ENCODE results near the gene METTL1.
"Not testable (repeated sequence)": the region's sequence is repeated elsewhere in the genome, so short reads cannot be mapped to it uniquely, and the experiment has no call there.

METTL1 gene

GRCh38 chr12:57724003-57724935 lies 47.6 kb downstream of the METTL1 start:
- no peak for DNase-seq (ENCODE audit: low spot score)

- DNase-seq (ENCODE audit: low spot score), result no peak
Measured at GRCh38 chr12:57723630-57723962, 48.3 kb downstream of the METTL1 start.

GRCh38 chr12:57722716-57723629 lies 48.9 kb downstream of the METTL1 start:
- no peak for DNase-seq (ENCODE audit: low spot score)

- not testable (repeated sequence) for DNase-seq (ENCODE audit: low spot score)
Measured at GRCh38 chr12:57721846-57722608, 49.9 kb downstream of the METTL1 start.

- no peak for DNase-seq (ENCODE audit: low spot score)
Measured at GRCh38 chr12:57720606-57721595, 51.0 kb downstream of the METTL1 start.

DNA sequence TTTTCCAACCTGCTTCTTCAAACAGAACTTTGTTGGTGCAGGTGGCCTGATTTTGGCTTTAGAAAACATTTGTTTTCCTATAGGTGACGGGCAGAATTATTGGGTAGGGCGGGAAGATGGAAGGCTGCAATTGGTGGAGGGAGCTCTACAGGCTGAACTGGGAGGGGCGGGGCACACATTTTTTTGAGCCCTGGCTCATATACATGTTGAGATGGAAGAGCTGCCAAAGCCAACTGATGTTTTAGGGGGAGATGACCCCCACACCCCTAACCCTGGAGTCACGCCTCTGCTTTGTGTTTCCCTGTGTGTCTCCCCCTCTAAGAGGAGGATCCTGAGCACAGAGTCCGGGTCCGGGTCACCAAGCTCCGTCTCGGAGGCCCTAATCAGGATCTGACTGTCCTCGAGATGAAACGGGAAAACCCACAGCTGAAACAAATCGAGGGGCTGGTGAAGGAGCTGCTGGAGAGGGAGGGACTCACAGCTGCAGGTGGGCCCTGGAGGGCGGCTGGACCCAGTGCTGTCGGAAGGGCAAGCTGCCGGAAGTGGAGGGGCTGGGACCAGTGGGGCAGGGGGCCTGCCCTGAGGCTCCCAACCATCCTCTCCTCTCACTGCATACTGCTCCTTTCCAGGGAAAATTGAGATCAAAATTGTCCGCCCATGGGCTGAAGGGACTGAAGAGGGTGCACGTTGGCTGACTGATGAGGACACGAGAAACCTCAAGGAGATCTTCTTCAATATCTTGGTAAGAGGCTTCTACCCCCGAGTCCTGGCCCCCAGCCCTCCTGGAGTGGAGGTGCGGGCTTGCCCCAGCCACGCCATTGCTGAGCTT lies 51.9 kb downstream of the METTL1 start:
- no peak for DNase-seq (ENCODE audit: low spot score)

DNA sequence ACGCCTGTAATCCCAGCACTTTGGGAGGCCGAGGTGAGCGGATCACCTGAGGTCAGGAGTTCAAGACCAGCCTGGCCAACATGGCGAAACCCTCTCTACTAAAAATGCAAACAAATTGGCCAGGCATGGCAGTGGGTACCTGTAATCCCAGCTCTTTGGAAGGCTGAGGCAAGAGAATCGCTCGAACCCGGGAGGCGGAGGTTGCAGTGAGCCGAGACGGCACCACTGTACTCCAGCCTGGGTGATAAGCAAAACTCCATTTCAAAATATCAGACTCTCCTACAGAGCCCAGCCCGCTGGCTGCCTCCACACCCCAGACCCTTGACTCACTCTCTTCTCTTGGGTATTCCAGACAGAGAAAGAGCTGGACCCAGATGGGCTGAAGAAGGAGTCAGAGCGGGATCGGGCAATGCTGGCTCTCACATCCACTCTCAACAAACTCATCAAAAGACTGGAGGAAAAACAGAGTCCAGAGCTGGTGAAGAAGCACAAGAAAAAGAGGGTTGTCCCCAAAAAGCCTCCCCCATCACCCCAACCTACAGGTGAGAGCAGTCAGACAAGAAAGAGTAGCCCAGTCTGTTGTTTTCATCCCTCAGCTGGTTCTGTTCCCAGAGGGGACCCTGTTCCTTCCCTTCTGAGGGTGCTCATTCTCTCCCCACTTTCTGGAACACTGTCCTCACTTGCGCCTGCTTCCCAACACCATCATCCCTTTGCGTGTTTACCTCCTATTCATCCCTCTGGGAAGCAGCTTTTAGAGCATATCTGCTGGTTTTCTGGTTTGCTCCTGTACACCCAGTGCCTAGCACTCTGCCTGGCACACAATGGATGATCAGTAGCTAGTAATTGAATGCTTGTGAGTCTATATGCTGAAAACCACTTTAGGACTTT lies 53.0 kb downstream of the METTL1 start:
- DNase-seq (ENCODE audit: low spot score), result no peak

Measured in SW480 (cell line).